Activated CD4-positive, alpha-beta memory T cell treated with anti-CD3 and anti-CD28 coated beads, Interleukin-2, amount 10 ng/mL, durations not matched to agents 7 days and 5 days (primary cell): ENCODE results near the gene EFNA3. TPM values are rescaled to one million over a fixed set of nuclear protein-coding genes. Genes with fewer than 3 reads are reported as not detected.
A peak's percentile ranks its signal among the peaks of the same experiment; 100 is the strongest.

Experiments used
- CTCF ChIA-PET: fragments of 350-600 bp; sonication (Branson Sonifier 250); formaldehyde crosslinking; loops from one replicate; lab custom pipeline; 2021; ENCODE audit warnings: antibody characterized with exemption, inconsistent platforms; lab: Charles Lee
- POLR2A ChIA-PET: fragments of 350-600 bp; sonication (Branson Sonifier 250); formaldehyde crosslinking; loops from one replicate; lab custom pipeline; 2021; ENCODE audit warnings: antibody characterized with exemption; lab: Charles Lee
- DNase-seq: peaks from one replicate; pipeline ENCODE4 v3.0.0-alpha.2; 2020
- H3K27ac Mint-ChIP-seq: one replicate; pipeline ENCODE4 v1.8.0; 2021; ENCODE audit warnings: mild to moderate bottlenecking, mixed read lengths
- H3K27me3 Mint-ChIP-seq: one replicate; pipeline ENCODE4 v1.8.0; 2021; ENCODE audit warnings: mixed read lengths
- H3K36me3 Mint-ChIP-seq: one replicate; pipeline ENCODE4 v1.8.0; 2021; ENCODE audit warnings: low read depth, mixed read lengths
- H3K4me1 Mint-ChIP-seq: one replicate; pipeline ENCODE4 v1.8.0; 2021; ENCODE audit warnings: mixed read lengths
- H3K4me3 Mint-ChIP-seq: one replicate; pipeline ENCODE4 v1.8.0; 2021; ENCODE audit warnings: mild to moderate bottlenecking, mixed read lengths
- H3K9me3 Mint-ChIP-seq: one replicate; pipeline ENCODE4 v1.8.0; 2021; ENCODE audit warnings: mixed read lengths
- total RNA-seq, 2 experiments: library from RNA; stranded (reverse); gene quantifications; one replicate each; pipeline ENCODE4 v1.2.3, GENCODE V29; 2021

EFNA3 gene
- 1 to 10 TPM; 3.9 to 4.9 TPM for total RNA-seq

DNA sequence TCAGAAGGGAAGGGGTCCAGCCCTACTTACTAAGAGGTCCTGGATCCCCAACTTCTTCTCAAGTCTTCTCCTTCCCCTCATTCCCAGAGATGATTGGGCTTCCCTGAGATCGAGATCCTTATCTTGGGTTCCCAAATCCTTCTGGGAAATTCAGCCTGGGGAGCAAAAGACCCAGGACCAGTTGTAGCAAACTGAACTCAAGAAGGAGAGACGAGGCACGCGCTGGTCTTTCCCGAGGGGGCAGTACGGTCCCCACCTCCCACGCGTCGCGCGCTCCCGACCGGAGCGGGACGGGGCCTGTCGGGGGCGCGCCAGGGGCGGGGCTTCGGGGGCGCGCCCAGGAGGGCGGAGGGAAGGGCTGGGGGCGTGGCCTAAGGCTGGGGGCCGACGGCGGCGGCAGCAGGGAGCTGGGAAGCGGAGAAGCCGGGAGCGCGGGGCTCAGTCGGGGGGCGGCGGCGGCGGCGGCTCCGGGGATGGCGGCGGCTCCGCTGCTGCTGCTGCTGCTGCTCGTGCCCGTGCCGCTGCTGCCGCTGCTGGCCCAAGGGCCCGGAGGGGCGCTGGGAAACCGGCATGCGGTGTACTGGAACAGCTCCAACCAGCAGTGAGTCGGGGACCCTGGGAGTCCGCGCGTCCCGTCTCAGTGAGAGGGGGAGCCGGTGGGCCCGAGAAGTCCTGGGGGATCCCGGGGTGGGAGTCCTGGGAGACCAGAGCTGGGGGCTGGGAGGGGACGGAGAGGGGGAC, at the start of gene EFNA3:
Gene EFNA3, plus strand, starts transcription at position 369 of the 741 bp plus-strand sequence. Its CDS starts 105 bp downstream, at position 474.
- Mint-ChIP-seq H3K4me3 (peak within 1 kb of the TSS; percentile 13), H3K4me1 (peaks cover 56% of the 10 kb centered on the region), H3K27ac (no peak within 1 kb of the TSS), H3K36me3 (no peaks in the 10 kb centered on the region), H3K9me3 (no peaks in the 10 kb centered on the region), H3K27me3 (peaks cover 54% of the 10 kb centered on the region)
- DNase-seq: peak; percentile 68
- POLR2A ChIA-PET: interaction anchor here (1.1 to 5.1 kb wide), 3 partner anchors 11 to 18 kb away, joined by 3 to 22 read pairs (median 4); partner anchors contain the start of gene EFNA4
- CTCF ChIA-PET: interaction anchor here (2.0 kb wide), 1 partner anchor 17 kb away, joined by 7 read pairs; no protein-coding TSS in a partner anchor

GRCh38 chr1:155029513-155030242, 49.0 kb upstream of the EFNA3 start:
- H3K9me3 Mint-ChIP-seq: no peaks in the 10 kb centered on the region
- no peaks in the 10 kb centered on the region for H3K36me3 Mint-ChIP-seq
- no peak overlapping the region for H3K4me3 Mint-ChIP-seq
- no peak for DNase-seq
- H3K27ac Mint-ChIP-seq: no peak overlapping the region
- H3K4me1 Mint-ChIP-seq: no peaks in the 10 kb centered on the region
- H3K27me3 Mint-ChIP-seq: peaks cover 2% of the 10 kb centered on the region
- ChIA-PET CTCF (no interaction called here), POLR2A (interaction anchor here (0.6 kb wide), 1 partner anchor 9 kb away, joined by 3 read pairs; no protein-coding TSS in a partner anchor)

DNA sequence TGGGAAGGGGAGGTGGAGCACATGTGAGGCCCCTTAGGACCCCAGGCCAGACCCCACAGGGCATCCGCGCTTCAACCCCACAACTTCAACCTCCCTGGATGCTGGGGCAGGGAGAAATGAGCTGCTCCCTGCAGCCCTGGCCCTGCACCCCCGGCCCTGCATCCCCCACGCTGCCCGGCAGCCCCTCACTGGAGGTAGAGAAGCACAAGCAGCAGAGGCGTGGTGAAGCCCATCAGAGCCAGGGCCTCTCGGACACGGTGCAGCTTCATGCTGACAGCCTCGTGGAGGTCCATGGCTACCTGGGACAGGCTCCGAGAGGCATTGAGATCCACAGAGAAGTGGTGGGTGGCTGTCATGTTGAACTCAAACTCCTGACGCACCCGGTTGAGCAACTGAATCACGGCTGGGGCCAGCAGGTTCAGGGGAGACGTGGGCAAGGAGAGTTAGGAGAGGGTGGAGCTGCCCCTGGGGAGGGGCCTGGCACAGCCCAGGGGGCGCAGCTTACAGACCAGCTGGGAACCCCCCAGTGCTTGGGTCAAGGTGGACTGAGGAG, 48.3 kb upstream of the EFNA3 start:
- CTCF ChIA-PET: interaction anchor here (1.1 kb wide), 1 partner anchor 11 kb away, joined by 3 read pairs; no protein-coding TSS in a partner anchor
- H3K27ac Mint-ChIP-seq: no peak overlapping the region
- H3K36me3 Mint-ChIP-seq: no peaks in the 10 kb centered on the region
- POLR2A ChIA-PET: no interaction called here
- no peak overlapping the region for H3K4me3 Mint-ChIP-seq
- H3K27me3 Mint-ChIP-seq: peaks cover 2% of the 10 kb centered on the region
- no peaks in the 10 kb centered on the region for H3K9me3 Mint-ChIP-seq
- no peaks in the 10 kb centered on the region for H3K4me1 Mint-ChIP-seq
- no peak for DNase-seq

GRCh38 chr1:155030899-155031298, 47.7 kb upstream of the EFNA3 start:
- CTCF ChIA-PET: interaction anchor here (1.1 kb wide), 1 partner anchor 12 kb away, joined by 3 read pairs; no protein-coding TSS in a partner anchor
- H3K27me3 Mint-ChIP-seq: peaks cover 2% of the 10 kb centered on the region
- no peaks in the 10 kb centered on the region for H3K9me3 Mint-ChIP-seq
- no peaks in the 10 kb centered on the region for H3K36me3 Mint-ChIP-seq
- no peak overlapping the region for H3K4me3 Mint-ChIP-seq
- no peak for DNase-seq
- POLR2A ChIA-PET: no interaction called here
- H3K27ac Mint-ChIP-seq: no peak overlapping the region
- no peaks in the 10 kb centered on the region for H3K4me1 Mint-ChIP-seq

DNA sequence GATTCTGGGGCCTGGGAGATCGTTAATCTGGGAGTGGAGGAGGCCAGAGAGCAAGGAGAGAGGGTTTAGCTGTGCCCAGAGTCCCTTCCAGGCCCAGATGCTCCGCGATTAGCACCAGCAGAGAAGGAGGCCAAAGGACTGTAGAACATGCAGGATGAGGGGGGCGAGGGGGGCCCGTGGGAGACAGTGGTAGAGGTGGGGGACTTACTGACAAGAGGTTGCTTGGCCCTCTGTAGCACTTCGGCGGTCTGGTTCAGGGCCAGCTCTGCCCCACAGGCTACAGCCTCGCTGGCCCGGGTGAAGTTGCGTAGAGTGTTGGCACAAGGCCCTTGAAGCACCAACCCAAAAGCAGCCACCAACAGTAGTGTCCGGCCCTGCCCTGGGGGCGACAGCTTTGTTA, 45.8 kb upstream of the EFNA3 start:
- no peak overlapping the region for H3K27ac Mint-ChIP-seq
- no peak for DNase-seq
- peaks cover 5% of the 10 kb centered on the region for H3K27me3 Mint-ChIP-seq
- CTCF ChIA-PET: interaction anchor here (0.8 kb wide), 1 partner anchor 59 kb away, joined by 3 read pairs; no protein-coding TSS in a partner anchor
- H3K4me3 Mint-ChIP-seq: no peak overlapping the region
- no peaks in the 10 kb centered on the region for H3K9me3 Mint-ChIP-seq
- H3K4me1 Mint-ChIP-seq: no peaks in the 10 kb centered on the region
- no peaks in the 10 kb centered on the region for H3K36me3 Mint-ChIP-seq
- POLR2A ChIA-PET: no interaction called here

DNA sequence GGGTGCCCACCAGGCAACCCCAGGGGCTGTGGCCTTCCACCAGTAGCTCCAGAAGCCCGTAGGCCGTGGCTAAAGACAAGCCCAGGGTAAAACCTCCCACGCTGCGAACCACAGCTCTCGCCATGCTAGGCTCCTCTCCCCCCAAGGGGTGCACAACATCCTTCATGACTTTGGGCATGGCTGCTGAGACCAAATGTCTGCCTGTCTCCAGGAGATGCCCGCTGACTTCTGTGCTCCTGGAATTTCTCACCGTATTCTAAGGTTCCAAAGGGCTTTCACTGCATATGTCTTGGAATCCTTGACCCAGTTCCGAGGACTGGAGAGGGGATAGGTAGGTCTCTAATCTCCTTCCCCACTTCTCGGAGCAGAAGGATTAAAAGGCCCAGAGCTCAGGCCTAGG, 45.1 kb upstream of the EFNA3 start, which contains the start of the genes DCST1 and DCST2:
Gene DCST1, plus strand, starts transcription at position 301 of the 400 bp plus-strand sequence. CDS start 213 bp downstream, outside the sequence.
Gene DCST2, minus strand, starts transcription at position 258 of the 400 bp plus-strand sequence. Its CDS starts 80 bp downstream, at position 178.
- Mint-ChIP-seq H3K36me3 (no peaks in the 10 kb centered on the region), H3K4me1 (no peaks in the 10 kb centered on the region), H3K27ac (no peak within 1 kb of the TSS), H3K27me3 (peaks cover 12% of the 10 kb centered on the region), H3K4me3 (no peak within 1 kb of the TSS), H3K9me3 (no peaks in the 10 kb centered on the region)
- DNase-seq: no peak
- ChIA-PET CTCF (interaction anchor here (0.6 to 1.1 kb wide), 3 partner anchors 58 to 139 kb away, joined by 3 read pairs; partner anchors contain the start of gene KRTCAP2), POLR2A (no interaction called here)

- DNase-seq: no peak
- peaks cover 11% of the 10 kb centered on the region for H3K27me3 Mint-ChIP-seq
- no peaks in the 10 kb centered on the region for H3K36me3 Mint-ChIP-seq
- H3K9me3 Mint-ChIP-seq: no peaks in the 10 kb centered on the region
- no peak overlapping the region for H3K4me3 Mint-ChIP-seq
- CTCF ChIA-PET: interaction anchor here (1.1 to 1.4 kb wide), 2 partner anchors 16 to 138 kb away, joined by 3 to 4 read pairs; partner anchors contain the start of genes ADAM15 and KRTCAP2
- H3K4me1 Mint-ChIP-seq: peaks cover 7% of the 10 kb centered on the region
- POLR2A ChIA-PET: no interaction called here
- no peak overlapping the region for H3K27ac Mint-ChIP-seq
Measured at GRCh38 chr1:155034318-155035208, 44.1 kb upstream of the EFNA3 start.

DNA sequence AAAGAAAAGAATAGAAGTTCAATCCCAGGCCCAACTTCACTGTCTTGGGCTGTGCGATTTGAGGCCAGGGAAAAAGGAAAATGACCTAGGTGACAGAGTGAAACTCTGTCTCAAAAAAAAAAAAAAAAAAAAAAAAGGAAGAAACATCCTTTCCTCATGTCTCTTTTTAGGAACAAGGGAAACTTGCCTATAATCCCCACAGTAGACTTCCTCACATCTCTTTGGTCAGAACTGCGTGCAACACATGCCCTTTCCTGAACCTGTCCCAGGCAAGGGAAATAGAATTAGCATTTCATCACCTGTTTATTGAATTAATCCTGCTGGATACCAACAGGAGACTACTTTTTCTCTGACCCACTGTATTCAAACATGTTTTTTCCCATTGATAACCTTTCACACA, 42.7 kb upstream of the EFNA3 start:
- Mint-ChIP-seq H3K4me1 (peaks cover 7% of the 10 kb centered on the region), H3K9me3 (no peaks in the 10 kb centered on the region), H3K36me3 (no peaks in the 10 kb centered on the region), H3K27ac (no peak overlapping the region), H3K4me3 (no peak overlapping the region), H3K27me3 (peaks cover 14% of the 10 kb centered on the region)
- ChIA-PET CTCF (interaction anchor here (1.4 kb wide), 1 partner anchor 15 kb away, joined by 4 read pairs; the partner anchor contains the start of gene ADAM15), POLR2A (no interaction called here)
- DNase-seq: no peak

DNA sequence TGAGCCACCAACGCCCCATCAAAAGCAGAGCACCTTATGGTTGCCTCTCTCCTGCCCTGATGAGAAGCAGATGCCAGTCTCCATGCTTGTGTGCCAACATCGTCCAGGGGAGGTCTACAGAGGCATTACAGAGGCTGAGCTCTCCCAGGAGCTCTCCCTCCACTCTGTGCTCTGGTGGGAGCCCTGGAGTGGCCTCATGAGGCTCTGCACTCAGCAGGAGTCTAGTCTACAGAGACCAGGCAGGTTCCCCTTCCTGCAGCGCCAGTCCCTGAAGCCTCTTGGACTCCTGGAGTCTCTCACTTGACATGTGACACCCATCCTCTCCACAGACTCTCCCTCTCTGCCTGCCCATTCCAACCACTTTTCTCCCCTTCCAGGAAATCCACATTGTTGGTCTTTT, 41.6 kb upstream of the EFNA3 start:
- Mint-ChIP-seq H3K9me3 (no peaks in the 10 kb centered on the region), H3K4me1 (peaks cover 7% of the 10 kb centered on the region), H3K27ac (no peak overlapping the region), H3K27me3 (peaks cover 14% of the 10 kb centered on the region), H3K4me3 (no peak overlapping the region), H3K36me3 (no peaks in the 10 kb centered on the region)
- DNase-seq: no peak
- POLR2A ChIA-PET: no interaction called here
- CTCF ChIA-PET: interaction anchor here (1.3 to 12.9 kb wide), 2 partner anchors 14 to 21 kb away, joined by 3 to 107 read pairs; partner anchors contain the start of gene ADAM15

GRCh38 chr1:155037851-155038441, 40.7 kb upstream of the EFNA3 start:
- Mint-ChIP-seq H3K27me3 (peaks cover 14% of the 10 kb centered on the region), H3K9me3 (no peaks in the 10 kb centered on the region), H3K27ac (no peak overlapping the region), H3K4me3 (no peak overlapping the region), H3K36me3 (no peaks in the 10 kb centered on the region), H3K4me1 (peaks cover 7% of the 10 kb centered on the region)
- ChIA-PET POLR2A (interaction anchor here (1.1 kb wide), 1 partner anchor 22 kb away, joined by 3 read pairs; no protein-coding TSS in a partner anchor), CTCF (interaction anchor here (0.7 to 12.9 kb wide), 4 partner anchors 13 to 20 kb away, joined by 3 to 107 read pairs (median 4); partner anchors contain the start of gene ADAM15)
- no peak for DNase-seq

DNA sequence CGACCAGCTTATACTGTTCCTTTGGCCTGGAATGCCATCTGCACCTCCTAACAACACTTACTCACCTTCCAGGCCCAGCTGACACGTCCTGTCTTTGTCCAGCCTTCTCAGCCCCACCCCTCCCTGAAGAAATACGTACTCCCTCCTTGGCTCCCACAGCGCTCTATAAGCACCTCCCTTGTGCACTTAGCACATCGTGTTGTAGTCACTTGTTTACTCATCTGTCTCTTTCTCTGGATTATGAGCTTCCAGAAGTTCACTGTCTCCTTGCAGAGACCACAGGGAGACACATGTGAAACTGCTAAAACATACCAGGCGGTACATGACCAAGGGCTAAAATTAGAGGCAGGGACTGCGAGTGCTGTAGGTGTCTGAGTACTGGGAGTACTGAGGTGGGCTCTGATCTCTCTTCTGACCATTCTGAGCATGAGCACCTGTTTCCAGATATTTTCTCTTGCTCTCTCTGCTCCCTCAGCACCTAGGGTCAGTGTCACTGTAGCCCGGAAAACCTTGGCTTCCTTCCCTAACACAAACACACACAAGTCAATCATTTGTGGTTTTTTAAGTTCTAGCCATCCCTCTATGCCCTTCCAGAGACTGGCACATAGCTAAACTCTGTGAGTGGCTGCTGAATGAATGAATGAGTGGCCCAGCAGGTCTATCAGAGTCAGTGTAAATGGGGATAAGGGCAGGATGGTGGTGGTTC, 39.9 kb upstream of the EFNA3 start:
- Mint-ChIP-seq H3K4me3 (no peak overlapping the region), H3K36me3 (no peaks in the 10 kb centered on the region), H3K9me3 (no peaks in the 10 kb centered on the region), H3K4me1 (peaks cover 8% of the 10 kb centered on the region), H3K27me3 (peaks cover 14% of the 10 kb centered on the region), H3K27ac (no peak overlapping the region)
- no peak for DNase-seq
- CTCF ChIA-PET: interaction anchor here (0.7 to 12.9 kb wide), 3 partner anchors 12 to 21 kb away, joined by 3 to 107 read pairs (median 5); partner anchors contain the start of gene ADAM15
- POLR2A ChIA-PET: interaction anchor here (0.9 to 1.1 kb wide), 2 partner anchors 9 to 22 kb away, joined by 3 read pairs; no protein-coding TSS in a partner anchor
